PC-3 (cell line): ENCODE results near the gene EP400.

Experiments
- CTCF ChIP-seq: fragments of 300-600 bp; sonication (generic); conservative IDR thresholded peaks from 2 replicates; pipeline ENCODE4 v1.5.1; 2017; ENCODE audit warnings: antibody characterized with exemption, low read depth, mild to moderate bottlenecking, low read length
- EZH2 ChIP-seq: fragments of 300-600 bp; sonication (generic); IDR thresholded peaks from one replicate; pipeline ENCODE4 v1.6.1; 2017; ENCODE audit warnings: antibody characterized with exemption, mild to moderate bottlenecking, low read length; ENCODE audit not compliant: unreplicated experiment
- EZH2phosphoT487 ChIP-seq: fragments of 300-600 bp; sonication (generic); IDR thresholded peaks from 2 replicates; pipeline ENCODE4 v1.6.1; 2018; ENCODE audit warnings: mild to moderate bottlenecking, antibody characterized with exemption, low read length, borderline replicate concordance

DNA sequence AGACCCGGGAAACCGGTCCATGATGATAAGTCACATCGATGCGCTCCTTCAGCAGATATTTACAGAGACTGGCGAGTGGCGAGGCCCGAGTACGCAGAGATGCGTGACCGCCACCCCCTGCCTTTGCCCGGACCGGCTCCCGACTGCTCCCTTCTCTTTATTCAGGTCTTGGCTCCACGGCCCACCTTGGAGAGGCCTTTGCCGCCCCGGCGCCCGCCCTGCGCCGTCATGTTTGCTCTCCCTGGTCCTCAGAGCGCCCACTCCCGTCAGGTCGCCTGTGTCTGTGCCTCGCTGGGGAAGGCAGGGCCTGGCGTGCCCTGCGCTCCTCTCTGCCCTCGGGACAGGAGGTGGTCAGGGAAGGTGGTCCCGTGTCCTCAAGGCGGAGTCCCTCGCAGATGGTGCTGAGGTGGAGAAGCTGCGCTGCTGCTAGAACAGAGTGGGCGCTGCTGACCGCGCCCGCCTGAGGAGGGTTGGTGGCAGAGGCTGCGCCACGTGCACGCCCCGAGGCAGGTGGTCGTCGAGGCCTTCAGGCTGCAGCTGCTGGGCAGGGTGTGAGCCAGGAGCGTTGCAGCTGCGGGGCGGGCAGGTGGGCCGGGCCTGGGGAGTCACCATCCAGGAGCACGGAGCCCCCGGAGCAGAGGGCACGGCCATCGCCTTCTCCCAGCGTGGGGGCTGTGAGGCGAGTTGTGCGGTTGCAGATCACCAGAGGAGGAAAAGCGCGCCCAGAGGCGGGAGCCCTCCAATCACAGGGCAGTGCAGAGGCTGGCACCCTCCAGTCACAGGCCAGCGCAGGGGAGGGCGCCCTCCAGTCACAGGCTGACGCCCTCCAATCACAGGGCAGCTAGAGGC lies 167.2 kb downstream of the EP400 start:
- TF ChIP-seq EZH2phosphoT487 (no peak), EZH2 (no peak), CTCF (no peak)
